ENCODE data around the gene IGSF3.

IGSF3 gene

DNA sequence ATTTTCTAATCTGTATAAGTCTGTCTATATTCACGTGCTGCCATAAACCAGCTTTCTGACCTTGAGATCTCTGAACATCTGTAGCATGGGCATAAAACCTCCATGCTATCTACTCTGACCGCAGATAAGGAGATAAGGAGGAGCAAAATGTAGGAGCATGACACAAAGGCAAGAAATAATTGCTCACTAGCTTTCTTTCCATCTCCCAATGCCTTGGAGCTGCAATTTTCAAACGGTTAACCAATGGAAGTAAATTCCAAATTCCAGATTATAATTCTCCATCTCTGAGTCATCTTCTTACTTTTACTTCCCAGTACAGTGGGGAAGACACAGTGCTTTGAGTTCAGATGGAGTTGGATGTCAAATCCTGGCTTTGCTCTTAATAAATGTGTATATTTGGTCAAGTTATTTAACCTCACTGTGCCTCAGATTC lies 138.3 kb downstream of the IGSF3 start:
- DNase-seq (ENCODE audit: low read depth, low spot score), result no peak

GRCh38 chr1:116528329-116529083 lies 139.0 kb downstream of the IGSF3 start:
- no peak for DNase-seq (ENCODE audit: low read depth, low spot score)

- no peak for DNase-seq (ENCODE audit: low read depth, low spot score)
These were observed 142.1 kb downstream of the IGSF3 start for GRCh38 chr1:116525440-116525839.
